GM19324 (cell line): ENCODE results near the gene PRDX6.

Source experiments
- ATAC-seq: cut with Tn5 transposase; IDR thresholded peaks from one replicate; pipeline ENCODE4 v1.9.1; 2021; ENCODE audit warnings: mild to moderate bottlenecking, moderate library complexity; ENCODE audit not compliant: unreplicated experiment, low FRiP score

Gene PRDX6

GRCh38 chr1:173536223-173536622 is 59.1 kb downstream of the PRDX6 start:
- no peak for ATAC-seq
